NT2/D1 (cell line): Measurements from ENCODE around the gene KLHL42.

Source experiments
- DNase-seq: peaks from one replicate; pipeline ENCODE4 v3.0.0-alpha.2; 2011; ENCODE audit warnings: low read depth, low spot score
- H3K27me3 ChIP-seq: 2 replicates; pipeline ENCODE4 v1.6.0; 2011; ENCODE audit warnings: mild to moderate bottlenecking; ENCODE audit not compliant: insufficient read length, insufficient read depth
- H3K36me3 ChIP-seq: 2 replicates; pipeline ENCODE4 v1.6.1; 2011; ENCODE audit warnings: mild to moderate bottlenecking, low read length, mixed read lengths; ENCODE audit not compliant: insufficient read depth, insufficient read length
- H3K4me1 ChIP-seq: 2 replicates; pipeline ENCODE4 v1.5.1; 2011; ENCODE audit not compliant: insufficient read depth, insufficient read length
- H3K4me3 ChIP-seq: 2 replicates; pipeline ENCODE4 v1.5.1; 2011; ENCODE audit warnings: low read depth; ENCODE audit not compliant: insufficient read length
- H3K9ac ChIP-seq: 2 replicates; pipeline ENCODE4 v1.6.0; 2011; ENCODE audit warnings: low read depth; ENCODE audit not compliant: insufficient read length
- H3K9me3 ChIP-seq: 2 replicates; pipeline ENCODE4 v1.5.1; 2011; ENCODE audit warnings: mild to moderate bottlenecking, low read length; ENCODE audit not compliant: insufficient read depth
- SUZ12 ChIP-seq: IDR thresholded peaks from 2 replicates; pipeline ENCODE4 v1.6.1; 2011; ENCODE audit not compliant: insufficient read length, insufficient read depth; ENCODE audit errors: extremely low read depth
- YY1 ChIP-seq: IDR thresholded peaks from 2 replicates; pipeline ENCODE4 v1.6.1; 2011; ENCODE audit not compliant: insufficient read length, insufficient read depth
- ZNF274 ChIP-seq: IDR thresholded peaks from 2 replicates; pipeline ENCODE4 v1.6.1; 2011; ENCODE audit warnings: mild to moderate bottlenecking, low read depth, low read length

Gene KLHL42

DNA sequence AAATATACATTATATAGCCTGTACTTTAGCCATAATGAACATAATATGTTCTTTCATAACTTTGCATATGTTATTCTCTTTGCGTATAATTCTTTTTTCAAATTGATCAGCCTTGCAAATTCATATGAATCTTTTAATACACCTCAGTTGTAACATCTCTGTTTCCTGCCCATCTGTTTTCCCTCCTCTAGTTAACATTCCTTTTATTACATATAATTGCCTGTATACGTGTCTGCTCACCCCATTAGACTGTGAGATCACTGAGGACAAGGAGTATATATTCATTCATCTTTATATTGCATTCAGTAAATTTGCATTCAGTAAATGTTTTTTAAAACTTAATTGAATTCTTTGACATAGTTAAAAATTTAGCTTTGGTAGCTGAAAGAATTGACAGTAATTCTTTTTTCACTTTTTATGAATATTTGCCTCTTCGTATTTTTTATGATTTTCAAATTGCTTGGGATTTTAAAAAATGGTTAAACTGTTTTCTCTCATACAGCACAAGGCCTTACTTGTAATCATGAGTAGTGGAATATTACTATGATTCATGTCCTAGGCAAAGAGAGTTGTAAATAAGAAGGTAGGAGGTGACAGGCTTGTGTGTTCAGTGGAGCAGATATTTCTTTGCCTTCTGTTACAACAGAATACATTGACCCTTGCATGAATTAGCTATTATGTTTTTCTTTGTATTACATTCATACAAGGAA lies 32.8 kb upstream of the KLHL42 start:
- Histone ChIP-seq H3K9ac (no peak overlapping the region), H3K36me3 (peaks cover 55% of the 10 kb centered on the region), H3K27me3 (no peaks in the 10 kb centered on the region), H3K4me1 (no peaks in the 10 kb centered on the region), H3K9me3 (no peaks in the 10 kb centered on the region), H3K4me3 (no peak overlapping the region)
- DNase-seq = no peak
- no peak for TF ChIP-seq ZNF274
- TF ChIP-seq SUZ12 = no peak
- TF ChIP-seq YY1 = no peak

- no peak for DNase-seq
- Histone ChIP-seq H3K27me3 (no peaks in the 10 kb centered on the region), H3K9me3 (no peaks in the 10 kb centered on the region), H3K9ac (no peak overlapping the region), H3K4me1 (no peaks in the 10 kb centered on the region), H3K4me3 (no peak overlapping the region), H3K36me3 (peaks cover 62% of the 10 kb centered on the region)
- TF ChIP-seq YY1 = no peak
- TF ChIP-seq ZNF274 = no peak
- TF ChIP-seq SUZ12 = no peak
Measured at GRCh38 chr12:27751386-27752047, 28.5 kb upstream of the KLHL42 start.

- Histone ChIP-seq H3K4me3 (no peak overlapping the region), H3K36me3 (peaks cover 60% of the 10 kb centered on the region), H3K4me1 (no peaks in the 10 kb centered on the region), H3K27me3 (no peaks in the 10 kb centered on the region), H3K9ac (no peak overlapping the region), H3K9me3 (no peaks in the 10 kb centered on the region)
- TF ChIP-seq SUZ12 (no peak), YY1 (no peak), ZNF274 (no peak)
- no peak for DNase-seq
Measured at GRCh38 chr12:27754795-27755194, 25.2 kb upstream of the KLHL42 start.

DNA sequence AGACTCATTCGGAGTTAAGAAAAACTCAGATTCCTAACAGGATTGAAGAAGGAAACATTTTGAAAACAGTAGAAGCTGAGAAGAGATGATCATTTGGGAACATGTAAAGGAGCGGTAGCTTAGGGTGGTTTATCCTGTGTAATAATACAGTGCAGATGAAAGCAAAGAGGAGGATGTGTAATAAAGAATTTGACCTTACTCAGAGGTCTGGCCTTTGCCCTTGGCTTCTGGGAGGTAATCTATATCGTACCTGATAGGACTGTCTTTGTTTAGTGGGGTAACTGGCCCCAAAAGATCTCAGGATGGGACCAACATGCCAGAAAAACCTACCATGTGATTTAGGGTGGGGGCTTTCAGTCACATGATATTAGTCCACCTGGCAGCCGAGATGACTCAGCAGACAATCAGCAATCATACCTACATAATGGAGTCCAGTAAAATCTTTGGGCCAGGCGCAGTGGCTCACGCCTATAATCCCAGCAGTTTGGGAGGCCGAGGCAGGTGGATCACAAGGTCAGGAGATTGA lies 23.3 kb upstream of the KLHL42 start:
- Histone ChIP-seq H3K9me3 (no peaks in the 10 kb centered on the region), H3K27me3 (no peaks in the 10 kb centered on the region), H3K36me3 (peaks cover 50% of the 10 kb centered on the region), H3K4me1 (no peaks in the 10 kb centered on the region), H3K9ac (no peak overlapping the region), H3K4me3 (no peak overlapping the region)
- no peak for DNase-seq
- no peak for TF ChIP-seq ZNF274
- TF ChIP-seq SUZ12 = no peak
- TF ChIP-seq YY1 = no peak

DNA sequence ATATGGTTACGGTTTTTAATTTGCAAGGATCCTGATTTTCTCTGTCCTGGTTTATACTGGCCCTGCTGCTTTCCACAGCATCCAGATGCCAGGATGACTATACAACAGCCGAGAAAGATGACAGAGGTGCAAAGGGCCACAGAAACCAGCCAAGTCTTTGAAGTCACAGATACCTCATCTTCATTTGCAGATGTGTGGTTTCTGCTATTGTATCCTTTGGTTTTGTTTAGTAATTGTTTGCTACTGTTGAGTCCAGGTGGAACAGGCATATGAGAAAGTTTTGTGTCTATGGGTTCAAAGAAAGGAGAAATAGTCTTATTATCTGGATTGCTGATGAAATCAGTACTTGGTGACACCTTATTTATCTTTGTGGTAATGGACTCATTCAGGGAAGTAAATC lies 17.3 kb upstream of the KLHL42 start:
- H3K36me3 ChIP-seq = peaks cover 8% of the 10 kb centered on the region
- TF ChIP-seq ZNF274 (no peak), SUZ12 (no peak), YY1 (no peak)
- H3K4me1 ChIP-seq = peaks cover 2% of the 10 kb centered on the region
- H3K9ac ChIP-seq = no peak overlapping the region
- DNase-seq = no peak
- no peak overlapping the region for H3K4me3 ChIP-seq
- no peaks in the 10 kb centered on the region for H3K27me3 ChIP-seq
- no peaks in the 10 kb centered on the region for H3K9me3 ChIP-seq

- DNase-seq = no peak
- TF ChIP-seq YY1 (no peak), ZNF274 (no peak), SUZ12 (no peak)
- Histone ChIP-seq H3K27me3 (no peaks in the 10 kb centered on the region), H3K9me3 (no peaks in the 10 kb centered on the region), H3K4me3 (no peak overlapping the region), H3K9ac (no peak overlapping the region), H3K4me1 (peaks cover 2% of the 10 kb centered on the region), H3K36me3 (no peaks in the 10 kb centered on the region)
Measured at GRCh38 chr12:27766587-27766986, 13.4 kb upstream of the KLHL42 start.

GRCh38 chr12:27769142-27769673 lies 10.8 kb upstream of the KLHL42 start:
- TF ChIP-seq YY1 = no peak
- TF ChIP-seq SUZ12 = no peak
- no peak for TF ChIP-seq ZNF274
- H3K4me3 ChIP-seq = no peak overlapping the region
- no peaks in the 10 kb centered on the region for H3K36me3 ChIP-seq
- H3K4me1 ChIP-seq = no peaks in the 10 kb centered on the region
- H3K9ac ChIP-seq = no peak overlapping the region
- H3K9me3 ChIP-seq = no peaks in the 10 kb centered on the region
- H3K27me3 ChIP-seq = no peaks in the 10 kb centered on the region
- no peak for DNase-seq
